Caco-2 (cell line): Measurements from ENCODE around the gene DLL4. TPM values are rescaled to one million over a fixed set of nuclear protein-coding genes. Genes with fewer than 3 reads are reported as not detected.

ENCODE experiments used
- BruUV-seq: library from RNA; stranded (reverse); fragments of 400-500 nt; replicated peaks from 2 replicates; lab custom pipeline; 2021; lab: Mats Ljungman, UMichigan
- CTCF ChIA-PET: fragments of 300-600 bp; sonication (Branson Sonifier 250); formaldehyde crosslinking; loops from one replicate; lab custom pipeline; 2022; ENCODE audit warnings: antibody characterized with exemption; lab: Charles Lee
- POLR2A ChIA-PET: fragments of 300-600 bp; sonication (Branson Sonifier 250); formaldehyde crosslinking; loops from one replicate; lab custom pipeline; 2022; ENCODE audit warnings: antibody characterized with exemption; lab: Charles Lee
- DNase-seq, 2 experiments: peaks; one replicate each; pipeline versions ENCODE4 v3.0.0 to v3.0.0-alpha.2; 2020 to 2022
- H3K27me3 ChIP-seq: replicated peaks from 2 replicates; pipeline ENCODE4 v1.6.0; 2011; ENCODE audit warnings: low read length; ENCODE audit not compliant: control insufficient read depth, insufficient read depth
- H3K36me3 ChIP-seq: 2 replicates; pipeline ENCODE4 v1.5.1; 2011; ENCODE audit warnings: low read length; ENCODE audit not compliant: control insufficient read depth, insufficient read depth
- H3K4me1 ChIP-seq: fragments of 250-450 bp; sonication (Bioruptor Pico); 2 replicates; pipeline ENCODE4 v1.5.1; 2020; ENCODE audit warnings: mild to moderate bottlenecking
- H3K4me3 ChIP-seq: 2 replicates; pipeline ENCODE4 v1.5.1; 2011; ENCODE audit warnings: low read depth, mild to moderate bottlenecking, control low read depth, low read length
- H3K9me3 ChIP-seq: fragments of 250-450 bp; sonication (Bioruptor Pico); 2 replicates; pipeline ENCODE4 v1.5.1; 2020; ENCODE audit warnings: mild to moderate bottlenecking, moderate library complexity
- H3K27ac Mint-ChIP-seq: one replicate; pipeline ENCODE4 v1.8.0; 2022; ENCODE audit warnings: mixed read lengths; ENCODE audit not compliant: unreplicated experiment
- H3K27me3 Mint-ChIP-seq: one replicate; pipeline ENCODE4 v1.8.0; 2022; ENCODE audit warnings: mixed read lengths; ENCODE audit not compliant: insufficient read depth, unreplicated experiment
- H3K36me3 Mint-ChIP-seq: one replicate; pipeline ENCODE4 v1.8.0; 2022; ENCODE audit warnings: mild to moderate bottlenecking, mixed read lengths; ENCODE audit not compliant: insufficient read depth, unreplicated experiment
- H3K4me1 Mint-ChIP-seq: one replicate; pipeline ENCODE4 v1.8.0; 2022; ENCODE audit warnings: low read depth, mixed read lengths; ENCODE audit not compliant: unreplicated experiment
- H3K4me3 Mint-ChIP-seq: one replicate; pipeline ENCODE4 v1.8.0; 2022; ENCODE audit warnings: mild to moderate bottlenecking, moderate library complexity, mixed read lengths; ENCODE audit not compliant: unreplicated experiment
- H3K9me3 Mint-ChIP-seq: one replicate; pipeline ENCODE4 v1.8.0; 2022; ENCODE audit warnings: mixed read lengths; ENCODE audit not compliant: unreplicated experiment
- intact Hi-C: fragments of 100-400 bp; cut with micrococcal nuclease; formaldehyde crosslinking; loops from one replicate; pipeline ENCODE4 v1.10.0; 2022; ENCODE audit not compliant: unreplicated experiment
- total RNA-seq: library from RNA; stranded (reverse); gene quantifications from 2 replicates; pipeline ENCODE4 v1.2.3, GENCODE V29; 2022
- TF ChIP-seq, protein P1 (sequence below), 2 experiments: fragments of 200-600 bp in 1 of 2; IDR thresholded peaks; 1 replicate in 1 of 2; 2 replicates in 1 of 2; pipeline versions ENCODE4 v1.5.1 to v1.8.0; 2011 to 2022; ENCODE audit warnings: antibody characterized with exemption in 1 of 2, control low read depth in 1 of 2, inconsistent platforms in 1 of 2, low read depth in 1 of 2, low read length in 1 of 2, mild to moderate bottlenecking in 1 of 2, moderate library complexity in 1 of 2; ENCODE audit not compliant: insufficient read depth in 1 of 2, severe bottlenecking in 1 of 2, unreplicated experiment in 1 of 2

The DLL4 gene
- total RNA-seq, 1 experiment from 2014 or later: 3.4 TPM

DNA sequence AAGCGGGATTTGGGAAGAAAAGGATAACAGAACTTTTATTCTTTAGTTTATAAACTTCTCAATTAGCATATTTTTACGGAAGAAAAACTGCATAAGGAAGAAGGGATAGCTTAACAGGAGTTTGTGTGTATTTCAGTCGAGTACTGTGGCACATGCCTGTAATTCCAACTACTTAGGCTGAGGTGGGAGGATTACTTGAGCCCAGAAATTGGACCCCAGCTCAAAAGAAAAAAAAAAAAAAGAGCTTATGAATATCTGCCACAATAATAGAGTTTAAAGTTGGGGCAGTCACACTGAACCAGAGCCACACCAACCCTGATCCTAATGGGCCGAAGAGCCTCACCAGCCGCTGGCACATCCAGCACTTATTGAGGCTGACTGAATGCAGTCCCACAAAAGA is 55.3 kb downstream of the DLL4 start:
- Histone ChIP-seq H3K9me3 (no peaks in the 10 kb centered on the region), H3K4me3 (no peak overlapping the region), H3K27me3 (no peaks in the 10 kb centered on the region), H3K36me3 (no peaks in the 10 kb centered on the region; the same call in 1 of the 2 replicates), H3K4me1 (no peaks in the 10 kb centered on the region)
- no peaks in the 10 kb centered on the region for H3K9me3 Mint-ChIP-seq
- TF ChIP-seq, protein P1, sequence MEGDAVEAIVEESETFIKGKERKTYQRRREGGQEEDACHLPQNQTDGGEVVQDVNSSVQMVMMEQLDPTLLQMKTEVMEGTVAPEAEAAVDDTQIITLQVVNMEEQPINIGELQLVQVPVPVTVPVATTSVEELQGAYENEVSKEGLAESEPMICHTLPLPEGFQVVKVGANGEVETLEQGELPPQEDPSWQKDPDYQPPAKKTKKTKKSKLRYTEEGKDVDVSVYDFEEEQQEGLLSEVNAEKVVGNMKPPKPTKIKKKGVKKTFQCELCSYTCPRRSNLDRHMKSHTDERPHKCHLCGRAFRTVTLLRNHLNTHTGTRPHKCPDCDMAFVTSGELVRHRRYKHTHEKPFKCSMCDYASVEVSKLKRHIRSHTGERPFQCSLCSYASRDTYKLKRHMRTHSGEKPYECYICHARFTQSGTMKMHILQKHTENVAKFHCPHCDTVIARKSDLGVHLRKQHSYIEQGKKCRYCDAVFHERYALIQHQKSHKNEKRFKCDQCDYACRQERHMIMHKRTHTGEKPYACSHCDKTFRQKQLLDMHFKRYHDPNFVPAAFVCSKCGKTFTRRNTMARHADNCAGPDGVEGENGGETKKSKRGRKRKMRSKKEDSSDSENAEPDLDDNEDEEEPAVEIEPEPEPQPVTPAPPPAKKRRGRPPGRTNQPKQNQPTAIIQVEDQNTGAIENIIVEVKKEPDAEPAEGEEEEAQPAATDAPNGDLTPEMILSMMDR (IDR thresholded peaks at IDR 0.05; ENCODE audit: insufficient read depth in 1 of 2, low read depth in 1 of 2, low read length in 1 of 2, severe bottlenecking in 1 of 2, unreplicated experiment in 1 of 2): no peak
- peaks cover 66% of the 10 kb centered on the region for H3K36me3 Mint-ChIP-seq
- no peaks in the 10 kb centered on the region for H3K4me1 Mint-ChIP-seq
- H3K4me3 Mint-ChIP-seq: no peak overlapping the region
- intact Hi-C loops: no loop called here
- H3K27me3 Mint-ChIP-seq: no peaks in the 10 kb centered on the region
- H3K27ac Mint-ChIP-seq: no peak overlapping the region
- DNase-seq: no peak
- ChIA-PET POLR2A (no interaction called here), CTCF (no interaction called here)
- no TSS peak for BruUV-seq

DNA sequence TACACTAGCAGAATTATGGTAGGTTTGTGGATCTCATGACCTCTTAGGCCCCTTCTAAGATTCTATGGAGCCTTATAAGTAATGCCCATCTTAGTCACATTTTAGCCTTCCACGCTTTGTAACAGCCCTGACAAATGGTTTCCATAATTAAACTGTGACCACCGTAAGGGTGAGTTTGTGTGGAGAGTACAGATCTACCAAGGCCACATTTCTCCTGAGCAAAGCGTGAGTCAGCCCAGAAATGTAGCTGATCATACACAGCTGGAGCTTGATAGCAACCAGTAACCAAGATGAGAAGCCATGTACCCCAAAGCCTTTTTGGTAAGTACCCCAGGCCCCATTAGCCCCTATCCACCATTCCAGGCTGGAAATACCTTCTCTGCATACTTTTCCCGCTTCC is 55.8 kb downstream of the DLL4 start:
- intact Hi-C loops: no loop called here
- POLR2A ChIA-PET: no interaction called here

DNA sequence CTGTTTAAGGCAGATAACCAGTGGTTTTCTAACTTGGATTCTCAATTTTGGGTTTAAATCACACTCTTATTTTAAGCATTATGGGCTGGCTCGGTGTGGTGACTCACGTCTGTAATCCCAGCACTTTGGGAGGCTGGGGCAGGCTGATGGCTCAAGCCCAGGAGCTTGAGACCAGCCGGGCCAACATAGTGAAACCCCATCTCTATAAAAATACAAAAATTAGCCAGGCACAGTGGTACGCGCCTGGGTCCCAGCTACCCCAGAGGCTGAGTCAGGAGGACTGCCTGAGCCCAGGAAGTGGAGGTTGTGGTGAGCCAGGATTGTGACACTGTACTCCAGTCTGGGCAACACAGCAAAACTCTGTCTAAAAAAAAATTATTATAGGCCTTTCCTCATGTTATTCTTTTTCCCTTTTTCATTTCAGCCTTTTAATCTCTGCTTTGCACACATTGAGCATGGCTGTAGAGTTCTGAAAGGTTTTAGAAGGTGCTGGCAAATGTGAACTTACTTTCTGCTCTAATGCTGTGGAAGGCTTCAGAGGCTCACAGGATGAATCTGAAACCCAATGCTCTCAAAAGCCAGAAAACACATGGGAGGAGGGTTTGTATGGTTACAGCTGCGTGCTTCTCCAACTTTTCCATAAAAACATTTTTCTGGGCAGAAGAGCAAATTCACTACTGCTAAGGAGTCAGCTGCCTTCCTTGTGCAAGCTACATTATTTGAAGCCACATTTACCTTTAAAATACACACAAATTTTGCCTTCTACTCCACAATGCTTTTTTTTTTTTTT is 56.6 kb downstream of the DLL4 start:
- intact Hi-C loops: no loop called here
- CTCF ChIA-PET: no interaction called here
- no TSS peak for BruUV-seq

More for the DNA sequence above, 55.8 kb downstream of the DLL4 start:
- no peak for DNase-seq
- TF ChIP-seq, protein P1 (IDR thresholded peaks at IDR 0.05; ENCODE audit: insufficient read depth in 1 of 2, low read depth in 1 of 2, low read length in 1 of 2, severe bottlenecking in 1 of 2, unreplicated experiment in 1 of 2): no peak
- Histone ChIP-seq H3K36me3 (no peaks in the 10 kb centered on the region; the same call in 1 of the 2 replicates), H3K9me3 (no peaks in the 10 kb centered on the region), H3K4me3 (no peak overlapping the region), H3K27me3 (no peaks in the 10 kb centered on the region), H3K4me1 (no peaks in the 10 kb centered on the region)
- CTCF ChIA-PET: no interaction called here
- Mint-ChIP-seq H3K9me3 (no peaks in the 10 kb centered on the region), H3K4me3 (no peak overlapping the region), H3K27me3 (no peaks in the 10 kb centered on the region), H3K27ac (no peak overlapping the region), H3K4me1 (no peaks in the 10 kb centered on the region), H3K36me3 (peaks cover 66% of the 10 kb centered on the region)
- no TSS peak for BruUV-seq

More for the DNA sequence above, 56.6 kb downstream of the DLL4 start:
- no peaks in the 10 kb centered on the region for H3K4me1 ChIP-seq
- POLR2A ChIA-PET: interaction anchor here (0.6 kb wide), 1 partner anchor 57 kb away, joined by 9 read pairs; no protein-coding TSS in a partner anchor
- Mint-ChIP-seq H3K36me3 (peaks cover 66% of the 10 kb centered on the region), H3K4me1 (no peaks in the 10 kb centered on the region), H3K9me3 (no peaks in the 10 kb centered on the region), H3K27me3 (no peaks in the 10 kb centered on the region), H3K27ac (no peak overlapping the region), H3K4me3 (no peak overlapping the region)
- TF ChIP-seq, protein P1 (IDR thresholded peaks at IDR 0.05; ENCODE audit: insufficient read depth in 1 of 2, low read depth in 1 of 2, low read length in 1 of 2, severe bottlenecking in 1 of 2, unreplicated experiment in 1 of 2): no peak
- no peaks in the 10 kb centered on the region for H3K27me3 ChIP-seq
- H3K9me3 ChIP-seq: no peaks in the 10 kb centered on the region
- no peak overlapping the region for H3K4me3 ChIP-seq
- H3K36me3 ChIP-seq: no peaks in the 10 kb centered on the region; the same call in 1 of the 2 replicates
- DNase-seq: no peak
